ENCODE results near the gene KIF21B.
A peak's percentile ranks its signal among the peaks of the same experiment; 100 is the strongest.

KIF21B gene

DNA sequence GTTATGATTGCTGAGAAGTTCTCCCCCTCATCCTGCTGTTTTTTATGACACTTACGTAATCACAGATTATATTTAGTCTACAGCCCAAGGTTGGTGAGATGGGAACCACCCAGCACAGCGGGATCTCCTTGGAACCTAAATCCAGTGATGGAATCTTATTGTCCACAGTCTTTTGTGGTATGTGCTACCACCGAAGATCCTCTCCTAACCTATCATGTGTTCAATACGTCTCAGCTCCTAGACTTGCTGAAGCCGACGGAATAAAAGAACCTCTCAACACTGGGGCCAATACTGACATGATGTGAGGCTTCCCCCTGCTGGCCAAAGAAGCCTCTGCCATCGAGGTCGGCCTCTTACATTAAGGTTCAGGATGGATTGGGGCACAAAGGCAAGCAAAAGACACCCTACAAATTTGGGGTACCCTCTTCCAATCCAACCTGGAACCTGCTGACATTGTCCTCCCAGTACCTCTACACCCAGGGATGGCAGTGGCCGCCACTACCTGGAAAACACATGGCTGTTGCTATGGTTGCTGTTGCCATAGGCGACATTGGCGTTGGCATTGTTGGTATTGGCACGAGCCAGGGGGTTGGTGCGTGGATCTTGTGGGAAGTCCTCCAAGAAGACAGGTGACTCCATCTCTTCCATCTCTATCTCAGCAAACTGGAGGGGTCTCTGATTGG, 19.4 kb upstream of the KIF21B start:
- DNase-seq, result peak; percentile 82

DNA sequence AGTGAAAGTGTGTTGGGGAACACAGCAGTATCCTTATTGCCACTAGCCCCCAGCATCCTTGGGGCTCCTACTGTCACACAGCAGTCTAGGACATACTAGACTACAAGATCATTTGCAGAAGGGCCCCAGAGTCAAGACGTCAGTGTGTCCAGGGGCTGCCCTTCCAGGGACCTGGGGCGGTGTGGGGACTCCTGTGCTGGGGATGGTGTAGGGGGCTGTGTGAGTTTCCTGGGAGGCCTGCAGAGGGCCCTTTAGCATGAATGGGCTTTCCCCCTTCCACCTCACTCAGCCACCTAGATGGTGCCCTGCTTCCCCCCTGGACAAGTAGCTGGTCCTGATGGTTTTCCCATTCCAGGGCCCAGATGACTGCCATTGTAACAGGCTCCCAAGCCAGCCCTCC, 17.5 kb upstream of the KIF21B start:
- DNase-seq, result no peak

DNA sequence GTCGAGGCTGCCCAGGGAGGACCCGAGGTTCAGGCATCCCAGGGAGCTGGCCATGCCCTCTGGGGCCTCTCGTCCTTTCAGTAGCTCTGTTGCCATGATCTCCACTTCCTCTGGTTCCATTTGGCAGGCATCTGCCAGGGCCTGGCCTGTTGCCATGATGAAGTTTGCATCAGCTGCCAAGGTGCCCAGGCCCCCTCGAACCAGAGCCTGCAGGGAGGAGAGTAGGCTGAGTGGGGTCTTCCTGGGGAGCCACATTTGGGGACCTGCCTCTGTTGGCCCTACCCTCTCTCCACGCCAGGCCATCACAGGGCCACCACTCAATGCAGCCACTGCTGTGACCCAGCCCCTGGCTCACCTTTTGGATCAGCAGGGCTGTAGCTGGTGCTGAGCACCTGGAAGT, 16.4 kb upstream of the KIF21B start:
- no peak for DNase-seq

DNA sequence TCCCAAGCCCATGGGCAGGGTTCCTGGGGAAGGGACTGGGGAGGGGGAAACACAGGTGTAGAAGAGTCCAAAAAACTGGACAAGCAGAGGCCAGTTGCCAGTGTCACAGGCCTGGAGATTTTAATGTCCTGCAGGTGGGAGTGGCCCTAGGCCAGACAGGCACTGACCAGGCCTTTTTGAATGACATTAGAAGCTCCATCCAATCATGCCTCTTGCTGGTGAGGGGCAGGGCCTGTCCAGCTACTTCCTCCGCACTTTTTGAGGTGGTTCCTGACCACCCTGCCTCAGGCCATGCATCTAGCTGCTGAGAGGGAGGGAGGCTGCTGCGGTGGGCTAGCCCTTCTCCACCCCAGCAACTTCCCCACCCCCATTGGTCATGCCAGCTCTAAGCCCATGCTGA, 15.9 kb upstream of the KIF21B start:
- no peak for DNase-seq

DNA sequence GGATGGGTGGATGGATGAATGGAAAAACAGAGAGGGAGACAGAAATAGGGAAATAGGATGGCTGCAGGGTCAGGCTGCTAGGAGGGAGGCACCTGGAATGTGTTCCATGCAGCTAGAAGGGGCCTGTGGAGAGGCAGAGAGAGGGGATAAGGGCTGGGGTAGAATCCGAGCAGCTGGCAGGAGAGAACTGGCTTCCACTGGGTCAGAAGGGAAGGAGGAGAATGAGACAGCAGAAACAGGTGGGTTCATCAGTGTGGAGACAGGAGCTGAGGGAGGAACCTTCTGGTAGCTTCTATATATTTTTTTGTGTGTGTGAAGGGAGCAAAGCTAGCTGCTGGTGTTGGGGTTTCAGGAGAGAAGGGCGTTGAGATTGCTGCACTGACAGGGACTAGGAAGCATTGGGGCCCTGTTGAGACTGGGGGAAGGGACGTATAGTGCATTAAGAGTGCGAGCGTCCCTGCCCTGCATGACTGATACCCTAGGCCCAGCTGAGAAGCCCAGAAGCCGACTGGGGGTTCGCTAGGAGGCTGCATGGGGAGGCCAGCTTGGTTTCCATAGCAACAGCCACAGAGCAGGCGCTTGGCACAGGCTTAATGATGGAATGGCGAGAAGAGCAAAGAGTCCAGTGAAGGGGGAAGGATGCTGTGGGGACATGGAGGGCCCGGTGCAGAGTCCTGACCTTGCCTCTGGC, 14.8 kb upstream of the KIF21B start:
- peak; percentile 25 for DNase-seq

DNA sequence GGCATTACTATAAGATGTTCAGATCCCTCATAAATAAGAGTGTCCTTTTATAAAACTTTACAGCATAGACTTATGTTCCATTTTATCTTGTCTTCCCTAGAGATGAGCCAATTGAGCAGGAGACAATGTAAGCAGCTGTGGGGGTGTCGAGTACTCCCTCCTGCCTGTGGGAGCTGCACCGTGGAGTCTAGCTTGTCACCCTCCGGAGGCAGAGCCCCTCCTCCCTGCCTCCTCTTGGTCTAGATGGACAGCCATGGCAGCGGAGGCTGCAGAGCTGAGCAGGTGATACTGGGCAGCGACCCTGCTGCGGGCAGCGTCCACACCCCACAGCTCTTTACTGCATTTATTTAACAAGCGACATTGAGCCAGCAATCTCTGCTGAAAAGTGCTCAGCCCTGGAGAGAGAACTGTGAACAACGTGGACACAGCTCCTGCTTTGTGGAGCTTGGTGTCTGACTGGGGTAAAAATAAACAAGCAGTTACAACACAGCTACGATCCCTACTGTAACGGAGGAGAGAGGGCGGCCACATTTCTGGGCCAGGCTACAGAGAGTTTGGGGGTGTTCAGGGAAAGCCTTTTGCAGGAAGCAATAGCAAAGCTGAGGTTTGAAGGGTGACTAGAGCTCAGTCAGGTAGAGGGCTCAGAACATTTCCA, 12.8 kb upstream of the KIF21B start:
- peak; percentile 34 for DNase-seq

DNA sequence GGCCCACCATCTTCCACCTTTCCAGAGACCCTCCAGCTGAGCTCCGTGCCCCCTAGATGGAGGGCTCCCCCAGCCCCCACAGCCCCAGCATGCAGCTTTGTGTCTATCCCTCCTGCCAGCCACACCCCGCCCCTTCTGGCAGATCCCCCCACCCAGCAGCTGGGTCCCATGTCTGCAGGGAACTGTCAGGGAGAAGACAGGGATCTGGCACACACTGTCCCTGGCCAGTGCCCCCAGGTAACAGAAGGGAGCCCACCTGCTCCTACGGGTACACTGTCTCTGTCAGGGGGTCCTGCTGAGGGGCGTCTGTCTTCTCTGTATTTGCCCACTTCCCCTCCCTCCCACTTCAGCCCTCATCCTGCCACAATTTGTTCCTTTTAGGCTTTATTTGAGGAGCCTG, 11.2 kb upstream of the KIF21B start:
- no peak for DNase-seq

DNA sequence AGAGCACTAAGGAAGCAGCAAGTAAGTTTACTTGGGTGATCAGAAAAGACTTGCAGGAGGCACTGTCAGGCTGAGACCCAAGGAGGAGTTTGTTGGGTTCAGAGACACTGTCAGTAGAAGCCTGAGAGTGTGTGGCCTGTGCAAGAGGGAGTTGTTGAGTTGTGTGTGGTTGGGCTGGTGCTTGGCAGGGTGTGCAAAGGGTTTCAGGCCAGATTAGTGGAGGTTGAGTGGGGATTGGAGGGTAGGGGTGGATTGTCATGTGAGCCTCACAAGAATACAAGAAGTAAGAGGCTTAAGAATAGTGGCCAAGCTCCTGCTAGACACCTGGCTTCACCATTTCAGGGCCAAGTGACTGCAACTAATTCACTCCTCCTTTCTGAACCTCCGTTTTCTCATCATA, 8.9 kb upstream of the KIF21B start:
- DNase-seq, result no peak

DNA sequence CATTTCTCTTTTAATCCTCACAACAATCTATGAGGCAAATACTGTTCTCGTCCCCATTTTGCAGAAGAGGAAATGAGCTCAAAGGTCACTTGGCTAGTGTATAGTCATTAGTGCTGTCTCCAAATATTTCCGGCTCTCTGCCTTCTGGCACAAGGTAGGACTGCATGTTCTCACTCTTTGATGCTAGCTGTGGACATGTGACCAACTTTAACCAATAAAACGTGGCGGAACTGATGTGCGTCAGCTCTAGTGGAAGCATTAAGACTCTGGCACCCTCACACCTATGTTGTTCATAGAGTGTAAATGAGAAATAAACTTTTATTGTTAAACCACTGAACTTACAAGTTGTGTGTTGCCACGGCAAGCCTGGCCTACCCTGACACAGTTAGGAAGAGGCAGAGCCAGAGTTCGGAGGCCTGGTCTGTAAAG, 5.0 kb upstream of the KIF21B start:
- no peak for DNase-seq

DNA sequence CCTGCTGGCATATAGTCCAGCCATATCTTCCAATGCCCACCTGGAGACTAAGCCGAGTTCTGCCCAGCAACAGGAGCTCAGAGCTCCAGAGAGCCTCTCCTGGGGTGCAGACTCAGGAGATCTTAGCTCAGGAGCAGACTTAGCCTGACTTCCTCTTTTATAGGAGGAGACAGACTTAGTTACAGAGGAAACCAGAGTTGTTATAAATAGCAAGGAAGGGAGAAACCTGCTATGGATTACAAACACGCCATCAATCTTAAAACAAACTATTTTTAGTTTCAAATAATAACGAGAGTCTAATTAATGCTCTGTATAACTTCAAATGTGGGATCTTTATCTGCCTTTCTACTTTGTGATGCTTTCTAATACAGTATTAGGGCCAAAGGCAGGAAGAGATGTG, 3.3 kb upstream of the KIF21B start:
- DNase-seq, result no peak

DNA sequence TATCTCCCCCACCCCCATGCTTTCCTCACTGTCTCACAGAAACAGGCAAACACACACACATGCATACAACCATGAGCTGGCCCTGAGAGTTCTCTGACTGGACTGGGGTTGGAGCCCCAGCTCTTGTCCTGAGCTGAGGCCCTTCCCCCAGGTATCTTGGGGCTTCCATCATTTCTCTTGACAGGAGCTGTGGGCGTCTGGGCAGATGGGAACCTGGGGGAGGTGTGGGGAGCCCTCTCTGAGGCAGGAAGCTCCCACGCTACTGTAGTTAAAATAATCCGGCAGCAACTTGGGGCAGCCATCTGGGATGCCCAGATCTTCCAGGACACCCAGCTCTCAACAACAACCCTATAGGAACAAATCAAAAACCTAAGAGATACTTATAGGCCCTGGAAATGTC, 2.7 kb upstream of the KIF21B start:
- DNase-seq, result no peak

DNA sequence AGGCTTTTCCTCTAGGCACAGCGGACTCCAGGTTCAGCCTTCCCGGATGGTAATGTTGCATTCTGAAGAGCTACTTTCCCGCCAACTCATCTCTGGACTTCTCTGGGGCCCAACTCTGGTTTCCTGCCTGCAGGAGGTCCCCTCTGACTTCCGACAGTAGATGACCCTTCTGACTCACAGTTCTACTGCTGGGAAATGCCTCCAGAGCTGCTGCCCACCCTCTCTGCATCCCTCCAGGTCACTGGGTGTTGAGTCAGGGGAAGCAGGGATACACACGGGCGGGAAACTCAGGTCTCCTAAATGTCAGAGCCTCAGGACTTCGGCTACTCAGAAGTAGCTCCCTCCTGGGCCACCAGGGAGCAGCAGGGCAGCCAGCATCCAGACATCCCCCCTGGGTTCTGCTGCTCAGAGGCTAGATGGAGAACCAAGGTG, 2.1 kb upstream of the KIF21B start:
- DNase-seq, result no peak

DNA sequence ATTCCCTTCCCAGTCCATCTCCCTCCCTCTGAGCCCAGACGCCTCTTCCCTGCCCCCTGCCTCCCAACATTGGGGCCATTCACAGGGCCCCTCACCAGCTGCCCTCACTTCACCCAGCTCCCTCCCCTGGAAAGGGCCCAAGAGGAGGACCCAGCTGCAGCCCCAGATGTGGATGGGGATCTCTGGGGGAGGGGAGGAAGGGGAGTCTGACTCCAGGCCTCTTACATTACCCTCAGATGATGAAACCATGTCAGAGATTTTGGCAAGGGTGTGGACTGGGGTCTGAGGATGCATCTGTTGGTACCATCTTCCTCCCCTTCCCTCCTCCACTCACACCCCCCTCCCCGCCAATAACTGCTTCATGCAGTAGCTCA, 1.1 kb upstream of the KIF21B start:
- DNase-seq, result no peak

DNA sequence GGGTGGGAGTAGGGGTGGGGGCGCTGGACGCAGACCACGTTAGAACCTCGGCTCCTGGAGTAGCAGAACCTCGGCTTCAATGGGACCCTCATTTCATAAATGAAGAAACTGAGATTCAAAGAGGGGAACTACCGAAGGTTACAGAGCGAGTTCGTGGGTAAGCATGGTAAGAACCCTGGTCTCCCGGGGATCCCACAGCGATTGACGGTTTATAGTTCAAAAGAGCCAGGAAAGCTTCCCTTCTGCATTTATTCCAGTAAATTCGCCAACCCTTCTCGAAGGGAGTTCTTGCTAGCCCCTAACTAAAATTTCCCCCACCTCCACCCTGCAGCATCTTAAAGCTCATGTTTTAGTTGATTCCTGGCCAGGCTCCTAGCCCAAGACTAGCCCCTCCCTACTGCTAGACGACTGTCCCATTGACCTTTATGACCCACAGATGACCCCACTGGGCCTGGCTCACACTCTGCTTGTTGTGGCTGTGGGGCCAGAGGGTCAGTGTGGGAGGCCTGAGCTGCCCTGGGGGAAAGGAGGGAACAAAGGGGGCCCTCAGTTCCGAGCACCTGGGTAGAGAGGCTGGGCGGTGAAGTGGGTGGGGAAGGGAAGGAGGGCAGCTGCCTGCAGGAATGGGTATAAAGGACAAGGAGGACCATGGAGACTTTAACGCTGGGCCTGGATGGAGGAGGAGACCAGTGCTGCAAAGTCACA, 558 bp upstream of the KIF21B start:
- peak; percentile 37 for DNase-seq

DNA sequence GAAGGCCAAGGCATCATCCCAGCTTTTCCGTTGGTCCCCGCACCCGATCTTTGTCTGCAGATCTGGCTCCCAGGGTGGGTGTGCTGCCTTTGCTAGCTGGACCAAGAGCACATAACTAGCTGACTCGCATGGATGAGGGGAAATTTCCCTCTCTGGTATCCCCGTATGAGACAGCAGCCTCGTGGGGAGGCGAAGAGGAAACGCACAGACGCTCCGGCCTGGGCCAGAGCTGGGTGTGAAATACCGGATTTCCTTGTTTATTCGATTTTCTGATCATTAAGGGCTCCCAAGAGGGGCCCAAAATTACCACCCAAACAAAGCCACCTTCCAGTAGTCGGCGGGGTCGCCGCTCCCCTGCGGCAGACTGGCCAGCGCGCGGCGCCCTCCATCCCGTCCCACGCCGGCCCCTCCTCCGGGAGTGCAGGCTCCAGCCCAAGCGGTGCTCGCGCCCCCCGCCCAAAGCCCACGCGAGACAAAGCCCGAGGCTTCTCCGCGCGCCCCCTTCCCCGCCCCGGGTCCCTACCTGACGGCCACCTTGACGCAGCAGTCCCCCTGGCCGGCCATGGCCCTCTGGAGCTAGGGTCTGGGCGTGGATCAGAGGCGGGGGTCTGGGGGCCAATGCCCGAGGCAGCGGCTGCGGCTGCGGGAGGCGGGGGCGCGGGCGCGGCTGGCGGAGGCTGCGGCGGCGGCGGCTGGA, 546 bp downstream of the KIF21B start:
- peak; percentile 72 for DNase-seq

DNA sequence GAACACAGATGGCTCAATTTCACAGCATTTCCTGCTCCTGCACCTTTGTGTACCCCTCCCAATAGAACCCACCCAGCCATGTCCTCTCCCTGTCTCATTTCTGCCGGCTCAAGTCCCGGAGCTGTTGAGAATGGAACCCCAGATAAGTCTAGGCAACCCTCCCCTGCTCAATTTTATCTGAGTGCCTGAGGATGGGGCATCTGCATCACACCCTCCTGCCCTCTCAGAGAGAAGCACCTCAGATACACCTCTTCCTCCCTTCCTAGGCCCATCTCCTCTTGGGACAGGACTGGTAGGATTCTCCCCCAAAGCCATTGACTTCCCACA, 1.1 kb downstream of the KIF21B start:
- DNase-seq, result no peak

DNA sequence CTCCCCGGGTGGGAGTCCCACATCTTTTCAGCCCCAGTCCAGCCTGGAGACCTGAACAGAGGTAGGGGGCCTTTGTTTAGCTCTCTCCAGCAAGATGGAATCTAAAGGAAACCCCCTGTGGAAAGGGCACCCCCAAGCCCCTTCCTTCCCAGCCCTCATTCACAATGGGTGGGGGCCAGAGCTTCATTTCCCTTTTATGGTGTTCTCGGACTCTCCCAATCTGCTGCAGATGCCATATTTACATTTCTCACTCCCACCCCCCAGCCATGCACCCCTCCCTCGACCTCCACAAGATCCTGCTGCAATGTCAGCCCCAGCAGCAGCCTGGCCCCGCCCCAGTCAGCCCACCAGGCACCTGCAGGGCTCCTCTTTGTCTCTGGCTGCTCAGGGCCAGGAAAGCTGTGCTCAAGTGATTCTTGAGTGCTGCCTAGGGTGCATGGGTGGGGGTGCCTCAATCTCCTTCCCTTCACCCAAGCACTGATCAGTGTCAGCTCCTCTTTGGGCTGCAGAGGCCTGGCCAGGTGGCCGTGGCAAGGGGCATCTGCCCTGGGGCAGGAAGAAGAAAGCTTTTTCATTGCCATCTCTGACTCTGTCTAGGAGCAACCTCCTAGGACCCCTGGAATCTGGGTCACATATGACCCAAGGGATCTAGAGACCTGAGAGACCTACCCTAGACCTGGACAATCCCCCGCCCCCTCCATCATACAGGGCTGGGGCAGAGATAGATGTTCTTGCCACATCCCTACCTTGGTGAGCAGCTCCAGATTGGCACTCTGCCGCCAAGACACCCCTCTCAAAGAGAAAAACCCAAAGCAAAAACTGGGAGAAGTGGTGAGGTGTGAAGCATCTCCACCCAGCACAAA, 1.7 kb downstream of the KIF21B start:
- peak; percentile 55 for DNase-seq

DNA sequence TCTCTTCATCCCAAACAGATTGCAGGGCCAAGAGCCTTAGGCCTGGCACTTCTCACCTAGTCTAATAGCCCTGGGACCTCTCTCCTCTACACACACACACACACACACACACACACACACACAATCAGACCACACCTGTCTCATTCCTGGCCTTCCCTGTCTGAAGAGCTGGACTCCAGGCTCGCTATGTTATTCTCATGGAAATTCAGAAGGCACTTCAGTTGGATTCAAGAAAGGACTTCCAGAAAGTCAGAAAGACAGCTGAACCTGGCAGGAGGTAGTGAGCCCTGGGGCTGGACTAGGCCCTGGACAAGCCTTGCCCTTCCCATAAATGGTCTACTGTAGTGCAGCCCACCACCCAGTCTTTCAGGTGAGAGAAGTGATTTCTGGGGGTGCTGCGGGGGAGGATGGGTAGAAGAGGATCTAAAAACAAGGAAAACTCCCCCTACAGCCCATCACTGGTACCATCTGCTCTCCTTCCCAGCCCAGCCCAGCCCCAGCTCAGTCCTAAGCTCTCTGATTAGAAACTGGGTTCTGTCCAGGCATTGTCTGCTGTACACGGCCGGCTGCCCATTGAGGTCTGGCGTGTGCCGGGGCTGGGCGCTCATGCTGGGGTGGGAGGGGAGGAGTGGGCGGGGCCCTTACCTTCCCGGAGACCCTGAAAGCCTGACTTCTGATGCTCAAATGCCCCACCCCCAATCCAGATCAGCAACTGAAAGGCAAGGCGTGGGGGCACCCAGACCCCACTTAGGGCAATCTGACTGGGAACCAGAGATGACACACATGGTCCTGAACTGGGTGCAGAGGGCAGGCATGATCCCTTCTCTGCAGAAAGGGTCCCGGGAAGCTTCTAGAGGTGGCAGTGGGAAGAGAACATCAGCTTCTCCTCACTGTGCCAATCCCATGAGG, 2.5 kb downstream of the KIF21B start:
- DNase-seq, result peak; percentile 73

DNA sequence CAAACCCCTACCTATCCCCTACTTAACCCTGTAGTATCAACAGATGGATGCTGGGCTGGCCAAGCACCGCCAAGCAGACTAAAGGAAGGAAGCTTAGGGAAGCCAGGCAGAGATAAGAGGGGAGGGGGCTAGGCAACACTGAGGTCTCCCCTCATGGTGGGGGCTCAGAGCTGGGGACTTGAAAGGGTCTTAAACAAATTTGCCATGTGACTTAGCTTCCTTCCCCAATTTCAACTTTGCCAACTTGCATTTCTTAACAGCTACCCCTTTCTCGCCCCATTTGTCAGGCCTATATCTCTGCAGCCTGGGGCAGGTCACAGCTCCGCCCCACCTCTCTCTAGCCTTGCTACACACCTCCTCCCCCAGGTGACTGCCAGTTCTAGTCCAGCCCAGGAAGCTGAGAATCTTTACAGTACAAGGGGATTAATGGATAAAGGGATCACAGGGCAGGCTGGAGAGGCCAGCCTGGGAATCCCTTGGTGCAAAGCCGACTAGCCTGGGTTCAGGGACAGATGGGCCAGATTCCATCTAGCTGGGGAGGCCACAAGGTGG, 3.4 kb downstream of the KIF21B start:
- DNase-seq, result peak; percentile 19

DNA sequence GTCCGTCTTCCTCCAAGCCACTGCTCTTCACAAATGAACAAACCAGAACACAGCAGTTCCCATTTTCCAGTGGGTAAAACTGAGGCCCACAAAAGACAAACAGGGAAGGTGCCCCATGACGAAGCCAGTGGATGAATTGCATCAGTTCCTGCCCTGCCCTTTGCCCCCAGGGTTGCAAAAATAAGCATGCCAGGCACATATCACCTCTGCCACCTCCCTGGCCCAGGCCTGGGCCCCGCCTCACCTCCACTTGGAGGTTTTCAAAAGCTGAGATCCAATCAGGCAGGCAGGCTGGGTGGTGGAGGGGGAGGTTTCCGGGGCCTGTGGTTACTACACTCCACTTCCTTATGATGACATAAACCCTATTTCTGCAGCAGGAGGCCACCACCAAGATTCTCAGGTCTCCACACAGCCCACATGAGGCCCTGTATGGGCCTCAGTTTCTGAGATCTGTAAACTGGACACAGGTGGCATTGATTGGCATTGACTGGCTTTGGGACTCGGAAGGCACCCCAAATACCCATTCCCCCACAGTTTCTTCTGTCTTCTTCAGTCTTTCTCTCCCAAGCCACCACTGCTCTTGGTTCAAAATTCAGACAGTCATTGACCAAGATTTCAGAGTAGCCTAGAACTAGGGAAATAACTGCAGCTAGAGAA, 4.1 kb downstream of the KIF21B start:
- no peak for DNase-seq
